BJ (cell line): Measurements from ENCODE around the gene NT5C1B. TPM values are rescaled to one million over a fixed set of nuclear protein-coding genes. Genes with fewer than 3 reads are reported as not detected.

Source experiments
- CTCF ChIA-PET: fragments of 350-600 bp; formaldehyde crosslinking; extraction: SDS; loops from one replicate; lab custom pipeline; 2021; ENCODE audit warnings: antibody characterized with exemption, inconsistent platforms; lab: Yijun Ruan, JAX
- POLR2A ChIA-PET: fragments of 300-600 bp; sonication (Branson Sonifier 250); formaldehyde crosslinking; extraction: SDS; loops from one replicate; lab custom pipeline; 2021; ENCODE audit warnings: antibody characterized with exemption; lab: Charles Lee
- DNase-seq: peaks from one replicate; pipeline ENCODE4 v3.0.0-alpha.2; 2011; ENCODE audit warnings: low read depth
- H3K27me3 ChIP-seq: 2 replicates; pipeline ENCODE4 v1.6.0; 2011; ENCODE audit warnings: low read length; ENCODE audit not compliant: control insufficient read depth, insufficient read depth
- H3K36me3 ChIP-seq: 2 replicates; pipeline ENCODE4 v1.5.1; 2011; ENCODE audit warnings: low read length; ENCODE audit not compliant: control insufficient read depth, insufficient read depth
- H3K4me3 ChIP-seq: 2 replicates; pipeline ENCODE4 v1.5.1; 2011; ENCODE audit warnings: low read depth, mild to moderate bottlenecking, control low read depth, low read length
- polyA plus RNA-seq: library from polyadenylated mRNA; depleted of rRNA; stranded (reverse); fragments of >200 nt; gene quantifications from 2 replicates; pipeline ENCODE4 v1.2.3, GENCODE V29; 2011
- TF ChIP-seq, protein P1 (sequence below): IDR thresholded peaks from 2 replicates; pipeline ENCODE4 v1.5.1; 2011; ENCODE audit warnings: low read depth, mild to moderate bottlenecking, control low read depth, inconsistent platforms, low read length, moderate library complexity; ENCODE audit not compliant: insufficient read depth

Gene NT5C1B
- polyA plus RNA-seq, 1 experiment: not detected

DNA sequence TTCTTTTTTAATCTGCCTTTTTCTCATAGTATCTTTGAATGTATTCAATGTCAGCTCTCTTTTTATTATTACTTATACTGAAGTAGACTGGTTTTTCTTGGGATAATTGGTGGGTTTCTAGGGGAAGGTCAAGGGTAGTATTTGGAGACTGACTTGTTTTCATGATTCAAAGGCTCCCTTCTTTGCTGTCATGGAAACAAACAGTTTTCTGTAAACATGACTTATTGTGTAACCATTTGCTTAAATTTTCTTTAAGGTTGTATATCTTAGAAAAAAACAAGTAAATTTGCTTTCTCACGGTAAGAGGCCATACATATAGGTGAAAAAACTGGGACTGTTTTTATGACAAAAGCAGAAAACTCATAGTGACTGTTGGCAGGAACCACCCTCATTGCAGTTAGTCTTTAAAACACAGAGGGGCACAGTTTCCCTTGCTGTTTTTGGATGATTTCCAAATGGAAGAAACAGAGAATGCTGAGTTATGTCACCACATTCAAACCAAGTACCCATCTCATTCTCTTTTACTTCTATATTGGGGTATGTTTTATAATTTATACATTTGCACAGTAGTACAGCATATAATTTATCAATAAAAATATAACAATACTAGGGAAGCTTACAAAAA, 23.1 kb downstream of the NT5C1B start:
- no peak overlapping the region for H3K4me3 ChIP-seq
- ChIA-PET CTCF (no interaction called here), POLR2A (no interaction called here)
- TF ChIP-seq, protein P1, sequence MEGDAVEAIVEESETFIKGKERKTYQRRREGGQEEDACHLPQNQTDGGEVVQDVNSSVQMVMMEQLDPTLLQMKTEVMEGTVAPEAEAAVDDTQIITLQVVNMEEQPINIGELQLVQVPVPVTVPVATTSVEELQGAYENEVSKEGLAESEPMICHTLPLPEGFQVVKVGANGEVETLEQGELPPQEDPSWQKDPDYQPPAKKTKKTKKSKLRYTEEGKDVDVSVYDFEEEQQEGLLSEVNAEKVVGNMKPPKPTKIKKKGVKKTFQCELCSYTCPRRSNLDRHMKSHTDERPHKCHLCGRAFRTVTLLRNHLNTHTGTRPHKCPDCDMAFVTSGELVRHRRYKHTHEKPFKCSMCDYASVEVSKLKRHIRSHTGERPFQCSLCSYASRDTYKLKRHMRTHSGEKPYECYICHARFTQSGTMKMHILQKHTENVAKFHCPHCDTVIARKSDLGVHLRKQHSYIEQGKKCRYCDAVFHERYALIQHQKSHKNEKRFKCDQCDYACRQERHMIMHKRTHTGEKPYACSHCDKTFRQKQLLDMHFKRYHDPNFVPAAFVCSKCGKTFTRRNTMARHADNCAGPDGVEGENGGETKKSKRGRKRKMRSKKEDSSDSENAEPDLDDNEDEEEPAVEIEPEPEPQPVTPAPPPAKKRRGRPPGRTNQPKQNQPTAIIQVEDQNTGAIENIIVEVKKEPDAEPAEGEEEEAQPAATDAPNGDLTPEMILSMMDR: no peak
- H3K36me3 ChIP-seq: no peaks in the 10 kb centered on the region
- no peak for DNase-seq
- no peaks in the 10 kb centered on the region for H3K27me3 ChIP-seq

DNA sequence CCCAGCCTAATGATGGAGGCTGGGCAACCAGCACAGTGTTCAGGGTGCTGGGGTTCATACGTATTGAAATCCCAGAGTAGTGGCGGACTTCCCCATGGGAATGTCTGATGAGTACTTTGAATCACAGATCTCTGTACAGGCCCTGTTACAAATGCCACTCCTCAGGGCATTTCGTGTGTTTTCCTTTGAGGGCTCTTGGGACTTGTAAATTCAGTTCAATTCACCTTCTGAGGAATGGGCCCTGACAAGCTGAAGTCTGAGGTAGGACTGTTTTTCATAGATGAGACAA, 28.6 kb downstream of the NT5C1B start:
- TF ChIP-seq, protein P1: no peak
- CTCF ChIA-PET: interaction anchor here (0.7 to 1.4 kb wide), 3 partner anchors 9 to 14 kb away, joined by 3 to 6 read pairs (median 4); no protein-coding TSS in a partner anchor

DNA sequence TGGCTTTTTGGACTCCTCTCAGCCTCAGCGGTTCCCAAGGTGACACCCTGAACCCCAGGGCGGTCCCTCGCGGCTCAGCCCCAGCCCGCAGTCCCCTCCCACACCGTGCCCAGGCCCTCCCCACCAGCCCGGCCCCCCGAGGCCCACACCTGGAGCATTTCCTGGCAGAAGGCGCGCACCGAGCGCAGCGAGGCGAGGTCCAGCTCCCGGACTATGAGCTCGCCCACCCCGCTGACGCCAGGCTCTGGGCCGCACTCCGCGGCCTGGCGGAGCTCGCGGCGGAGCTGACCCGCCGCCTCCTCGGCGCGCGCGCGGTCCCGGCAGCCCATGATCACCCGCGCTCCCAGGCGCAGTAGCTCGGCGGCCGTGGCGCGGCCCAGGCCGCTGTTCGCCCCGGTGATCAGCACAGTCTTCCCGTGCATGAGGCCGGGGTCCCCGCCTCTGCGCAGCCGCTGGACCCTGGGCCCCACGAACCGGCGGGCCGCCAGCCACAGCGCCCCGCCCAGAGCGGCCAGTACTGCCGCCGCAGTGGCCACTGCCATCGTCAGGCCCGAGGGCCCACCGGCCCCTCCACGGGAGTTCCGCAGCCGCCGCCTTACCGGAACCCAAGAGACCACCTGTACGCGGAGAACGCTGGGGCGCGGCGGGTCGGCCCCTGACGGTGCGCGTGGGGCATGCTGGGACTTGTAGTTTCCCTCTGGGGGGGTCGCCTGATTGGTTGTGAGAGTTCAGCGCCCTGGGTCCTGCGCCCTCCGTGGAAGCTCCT, 29.2 kb downstream of the NT5C1B start, which contains the start of gene RDH14:
RDH14 (minus strand) TSS at position 623 of the 766 bp plus-strand sequence; CDS start at position 542, 81 bp downstream.
- CTCF ChIA-PET: interaction anchor here (0.6 to 1.4 kb wide), 5 partner anchors 10 to 929 kb away, joined by 3 to 6 read pairs (median 4); no protein-coding TSS in a partner anchor
- Histone ChIP-seq H3K27me3 (no peaks in the 10 kb centered on the region), H3K4me3 (peak within 1 kb of the TSS; percentile 82), H3K36me3 (0 out of 2 replicates have a peak, but pooled peaks cover 1% of the 10 kb centered on the region)
- peak; percentile 39 for DNase-seq
- TF ChIP-seq, protein P1: no peak
- POLR2A ChIA-PET: interaction anchor here (0.9 to 1.8 kb wide), 2 partner anchors 13 to 93 kb away, joined by 3 to 4 read pairs; no protein-coding TSS in a partner anchor

More for the DNA sequence above, 28.6 kb downstream of the NT5C1B start:
- DNase-seq: no peak
- Histone ChIP-seq H3K36me3 (no peaks in the 10 kb centered on the region), H3K4me3 (peak overlapping the region; percentile 82), H3K27me3 (no peaks in the 10 kb centered on the region)
- POLR2A ChIA-PET: interaction anchor here (0.9 to 1.8 kb wide), 2 partner anchors 14 to 92 kb away, joined by 3 to 4 read pairs; no protein-coding TSS in a partner anchor

DNA sequence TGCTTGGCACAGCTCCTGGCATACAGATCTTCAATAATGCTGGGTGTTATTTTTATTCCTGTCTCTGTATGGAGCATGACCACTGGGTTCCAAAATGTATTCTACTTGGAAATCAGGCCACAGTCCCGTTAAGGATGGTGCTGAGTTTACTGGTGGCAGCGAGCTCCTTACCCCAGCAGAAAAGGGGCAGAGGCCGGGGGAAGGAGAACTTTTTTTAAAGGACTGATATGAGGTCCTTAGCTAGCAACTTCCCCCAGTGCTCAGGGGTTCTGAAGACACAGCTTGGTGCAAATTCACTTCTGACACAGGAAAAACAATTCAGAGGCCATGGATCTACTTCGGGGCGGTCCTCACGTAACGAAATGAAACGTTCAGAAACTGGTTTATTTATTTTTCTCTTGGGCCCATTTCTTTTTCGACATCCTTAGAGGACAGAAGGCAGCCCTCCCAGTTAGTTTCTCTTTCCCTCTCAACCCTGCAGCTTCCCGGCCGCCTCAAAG, 29.8 kb downstream of the NT5C1B start:
- TF ChIP-seq, protein P1: no peak
- H3K27me3 ChIP-seq: no peaks in the 10 kb centered on the region
- peak overlapping the region; percentile 82 for H3K4me3 ChIP-seq
- DNase-seq: no peak
- H3K36me3 ChIP-seq: 0 out of 2 replicates have a peak, but pooled peaks cover 3% of the 10 kb centered on the region
- ChIA-PET CTCF (interaction anchor here (0.6 to 1.4 kb wide), 2 partner anchors 24 to 929 kb away, joined by 3 to 5 read pairs; no protein-coding TSS in a partner anchor), POLR2A (interaction anchor here (0.9 to 1.8 kb wide), 2 partner anchors 13 to 93 kb away, joined by 3 to 4 read pairs; no protein-coding TSS in a partner anchor)
